K562 (cell line): ENCODE measurements around the gene ABCC10. TPM values are rescaled to one million over a fixed set of nuclear protein-coding genes. Genes with fewer than 3 reads are reported as not detected.

ENCODE experiments used
- ATAC-seq: fragments of 200-7000 bp; cut with Tn5 transposase; 3 replicates; pipeline ENCODE4 v1.9.1; 2020; ENCODE audit warnings: moderate library complexity
- BruUV-seq: library from RNA; stranded (reverse); fragments of 400-500 nt; replicated peaks from 2 replicates; lab custom pipeline; 2021; lab: Mats Ljungman, UMichigan
- CTCF ChIA-PET: fragments of 300-600 bp; formaldehyde crosslinking; extraction: SDS; loops from one replicate; lab custom pipeline; 2021; ENCODE audit warnings: low intra/inter-chr PET ratio; lab: Yijun Ruan, JAX
- POLR2A ChIA-PET: fragments of 300-600, 350-650 bp; sonication (Branson Sonifier 250); formaldehyde crosslinking; extraction: SDS; loops from one replicate; lab custom pipeline; 2021; ENCODE audit warnings: antibody characterized with exemption, inconsistent platforms; lab: Yijun Ruan, JAX
- DNase-seq, 4 experiments: peaks; one replicate each; pipeline versions ENCODE4 v3.0.0 to v3.0.0-alpha.2; 2011 to 2018; ENCODE audit warnings: low spot score in 3 of 4, mixed read lengths in 3 of 4; ENCODE audit errors: extremely low read depth in 1 of 4
- FAIRE-seq: peaks from 2 replicates; lab custom pipeline; 2011; peaks lifted over from hg19 to GRCh38; lab: Jason Lieb, UNC
- H2AFZ ChIP-seq: 2 replicates; pipeline ENCODE4 v1.6.0; 2011; ENCODE audit warnings: low read depth, low read length, control low read depth, inconsistent platforms
- H3K27ac ChIP-seq: fragments of 200-600 bp; 3 replicates; pipeline ENCODE4 v1.8.0; 2011; ENCODE audit warnings: low read depth, mild to moderate bottlenecking, control low read depth, inconsistent platforms, low read length, moderate library complexity, mixed read lengths; ENCODE audit errors: extremely low read depth
- H3K27me3 ChIP-seq, 2 experiments: fragments of 300-600 bp in 1 of 2; 2 replicates in 1 of 2; 3 replicates in 1 of 2; pipeline versions ENCODE4 v1.6.0 to v1.8.0; 2011; ENCODE audit warnings: inconsistent platforms in 2 of 2, low read length in 2 of 2, mild to moderate bottlenecking in 1 of 2, mixed read lengths in 1 of 2, moderate library complexity in 1 of 2; ENCODE audit not compliant: control insufficient read depth in 2 of 2, insufficient read depth in 2 of 2
- H3K36me3 ChIP-seq: fragments of 300-600 bp; 3 replicates; pipeline ENCODE4 v1.8.0; 2011; ENCODE audit warnings: mild to moderate bottlenecking, low read length, inconsistent platforms; ENCODE audit not compliant: control insufficient read depth, insufficient read depth
- H3K4me1 ChIP-seq, 2 experiments: fragments of 200-600 bp in 1 of 2; replicated peaks in 1 of 2; 2 replicates in 1 of 2; 3 replicates in 1 of 2; pipeline versions ENCODE4 v1.5.1 to v1.8.0; 2011; ENCODE audit warnings: inconsistent platforms in 2 of 2, low read length in 2 of 2, mild to moderate bottlenecking in 1 of 2, mixed read lengths in 1 of 2, moderate library complexity in 1 of 2; ENCODE audit not compliant: control insufficient read depth in 2 of 2, insufficient read depth in 2 of 2
- H3K4me2 ChIP-seq: 2 replicates; pipeline ENCODE4 v1.6.1; 2011; ENCODE audit warnings: low read length, control low read depth, inconsistent platforms, mixed read lengths; ENCODE audit not compliant: insufficient read depth
- H3K4me3 ChIP-seq: fragments of 200-600 bp; sonication (generic), shearing (Covaris generic); 2 replicates; pipeline ENCODE4 v1.5.1; 2016; ENCODE audit warnings: control low read depth, inconsistent platforms
- H3K79me2 ChIP-seq: fragments of 200-600 bp; 3 replicates; pipeline ENCODE4 v1.8.0; 2011; ENCODE audit warnings: low read length, inconsistent platforms; ENCODE audit not compliant: control insufficient read depth, insufficient read depth
- H3K9ac ChIP-seq, 2 experiments: 2 replicates each; pipeline versions ENCODE4 v1.6.0 to v1.6.1; 2011; ENCODE audit warnings: low read depth in 2 of 2, low read length in 2 of 2, control low read depth in 1 of 2, inconsistent platforms in 1 of 2, mild to moderate bottlenecking in 1 of 2, mixed read lengths in 1 of 2; ENCODE audit not compliant: insufficient read depth in 1 of 2
- H3K9me1 ChIP-seq: one replicate; pipeline ENCODE4 v1.6.0; 2011; ENCODE audit warnings: inconsistent platforms, mild to moderate bottlenecking, low read length, moderate library complexity; ENCODE audit not compliant: control insufficient read depth, insufficient read depth
- H3K9me3 ChIP-seq: replicated peaks from 2 replicates; pipeline ENCODE4 v1.5.1; 2011; ENCODE audit warnings: low read depth, low read length, inconsistent platforms; ENCODE audit not compliant: control insufficient read depth, insufficient read depth
- H4K20me1 ChIP-seq: replicated peaks from 2 replicates; pipeline ENCODE4 v1.6.1; 2011; ENCODE audit warnings: low read length, inconsistent platforms, mixed read lengths; ENCODE audit not compliant: control insufficient read depth, insufficient read depth
- ATF7 ChIP-seq: fragments of 450-650 bp; IDR thresholded peaks from 2 replicates; pipeline ENCODE4 v1.7.1; 2014; ENCODE audit warnings: mild to moderate bottlenecking, moderate library complexity
- CBX5 ChIP-seq: IDR thresholded peaks from 2 replicates; pipeline ENCODE4 v1.6.1; 2014; ENCODE audit warnings: low read depth, borderline replicate concordance
- CBX8 ChIP-seq: fragments of 200-600 bp; sonication (generic); IDR thresholded peaks from 2 replicates; pipeline ENCODE4 v1.6.1; 2012; ENCODE audit warnings: borderline replicate concordance, mixed run types, low read depth, mild to moderate bottlenecking, moderate library complexity, mixed read lengths, low read length, control low read depth, inconsistent platforms; ENCODE audit not compliant: poor library complexity, severe bottlenecking; ENCODE audit errors: extremely low read depth
- FOXA3 ChIP-seq, 2 experiments: fragments of 450-650 bp in 1 of 2; sonication (generic) in 1 of 2; formaldehyde crosslinking; IDR thresholded peaks in 1 of 2; conservative IDR thresholded peaks in 1 of 2; 2 replicates each; pipeline versions ENCODE4 v1.4.0 to v1.8.0; 2020 to 2022; ENCODE audit warnings: mild to moderate bottlenecking in 2 of 2, missing genetic modification reagents in 1 of 2
- MAX ChIP-seq: sonication (generic); formaldehyde crosslinking; IDR thresholded peaks from 2 replicates; pipeline ENCODE4 v1.9.0; 2022; ENCODE audit warnings: mild to moderate bottlenecking, missing genetic modification reagents
- PHB2 ChIP-seq: fragments of 450-650 bp; IDR thresholded peaks from 2 replicates; pipeline ENCODE4 v1.6.1; 2017; ENCODE audit warnings: low read depth
- TRIM28 ChIP-seq: fragments of 450-650 bp; IDR thresholded peaks from 2 replicates; pipeline ENCODE4 v1.6.1; 2017
- TSC22D4 ChIP-seq: fragments of 450-650 bp; IDR thresholded peaks from 2 replicates; pipeline ENCODE4 v1.6.1; 2016; ENCODE audit warnings: missing genetic modification characterization, missing biosample characterization, control low read depth
- ZBTB11 ChIP-seq, 3 experiments: fragments of 200-800 bp in 1 of 3; fragments of 250-450 bp in 1 of 3; fragments of 450-650 bp in 1 of 3; sonication (Bioruptor Pico) in 1 of 3; sonication (Bioruptor generic) in 1 of 3; formaldehyde crosslinking in 1 of 3; IDR thresholded peaks; 2 replicates each; pipeline versions ENCODE4 v1.6.1 to v1.8.0; 2016 to 2022; ENCODE audit warnings: mild to moderate bottlenecking in 2 of 3, missing genetic modification characterization in 2 of 3, missing compliant biosample characterization in 1 of 3, moderate library complexity in 1 of 3
- ZNF384 ChIP-seq: IDR thresholded peaks from 2 replicates; pipeline ENCODE4 v1.6.1; 2012; ENCODE audit warnings: low read depth, low read length, improper control_type of control experiment
- ZNF668 ChIP-seq: fragments of 250-450 bp; sonication (Bioruptor Pico); IDR thresholded peaks from 2 replicates; pipeline ENCODE4 v1.8.0; 2022; ENCODE audit warnings: mild to moderate bottlenecking, inconsistent platforms
- WGBS: fragments of 100-300 bp; shearing (Covaris generic); methylation state at CpG from one replicate; pipeline ENCODE4 v1.1.6; 2016; ENCODE audit warnings: low coverage, mixed read lengths; ENCODE audit not compliant: insufficient coverage; ENCODE audit errors: missing lambda C conversion rate; 5-methylcytosine and 5-hydroxymethylcytosine counted together
- in situ Hi-C: fragments of 300-500 bp; cut with MboI; formaldehyde crosslinking; loops from 4 replicates; pipeline ENCODE4 v1.15.0; 2018; ENCODE audit warnings: inconsistent platforms, mixed read lengths
- intact Hi-C: fragments of 100-400 bp; cut with micrococcal nuclease; formaldehyde crosslinking; loops from 2 replicates; pipeline ENCODE4 v1.14.2; 2022
- polyA plus RNA-seq, 8 experiments: library from polyadenylated mRNA; depleted of rRNA in 4 of 8; stranded (reverse) in 5 of 8; unstranded in 3 of 8; fragments of >200 nt; fragmentation: Nextera tagmentation in 2 of 8; fragmentation: Illumina TruSeq in 1 of 8; extraction: Ambion mirVana in 2 of 8; extraction: Trizol in 1 of 8; gene quantifications; 2 replicates each; pipeline versions ENCODE4 v1.2.1 to v1.2.3, GENCODE V29; 2011 to 2014; ENCODE audit warnings: inconsistent platforms in 1 of 8, missing spikeins in 1 of 8
- total RNA-seq, 7 experiments: library from RNA; depleted of rRNA in 6 of 7; stranded (reverse); fragments of >200 nt in 6 of 7; fragmentation: Illumina TruSeq in 2 of 7; extraction: Trizol in 2 of 7; gene quantifications; 2 replicates each; pipeline versions ENCODE4 v1.2.1 to v1.2.3, GENCODE V29; 2011 to 2021; ENCODE audit warnings: low replicate concordance in 1 of 7
- TF ChIP-seq, protein P1 (sequence below): fragments of 450-650 bp; IDR thresholded peaks from 2 replicates; pipeline ENCODE4 v1.6.1; 2016; ENCODE audit warnings: low read depth, mild to moderate bottlenecking, moderate library complexity

Gene ABCC10
- total and polyA plus RNA-seq, 9 of the 15 experiments (the other 6 are each of a cell fraction or from before 2014, with no cell fraction given) = 2.4 to 29.1 (median 13.7) TPM

- no peak for TF ChIP-seq ZBTB11 (CRISPR knock-in tag; IDR thresholded peaks at IDR 0.05)
- TF ChIP-seq ZNF384 = no peak
- TF ChIP-seq TSC22D4 (tag) = no peak
- no peak for TF ChIP-seq CBX5
- TF ChIP-seq, all 486 proteins: peak for 0
These were observed 32.2 kb downstream of the ABCC10 start (continued) for GRCh38 chr6:43459535-43459934.

DNA sequence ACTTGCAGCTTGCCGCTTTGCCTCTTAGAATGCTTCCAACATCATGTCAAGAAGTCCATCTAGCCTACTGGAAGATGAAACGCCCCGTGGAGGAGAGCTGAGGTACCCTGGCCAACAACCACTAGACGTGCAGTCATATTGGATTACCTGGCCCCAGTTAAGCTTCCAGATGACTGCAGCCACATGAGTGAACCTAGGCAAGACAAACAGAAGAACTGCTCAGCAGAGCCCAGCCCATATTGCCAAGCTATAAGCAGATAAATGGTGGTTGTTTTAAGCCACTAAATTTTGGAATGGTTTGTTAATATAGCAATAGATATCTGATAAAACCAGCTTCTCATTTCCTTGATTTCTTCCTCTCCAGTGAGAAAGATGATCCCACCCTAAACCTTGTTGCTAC lies 32.7 kb downstream of the ABCC10 start:
- no peaks in the 10 kb centered on the region for H3K9me1 ChIP-seq
- no peak overlapping the region for H3K9ac ChIP-seq
- no TSS peak for BruUV-seq
- H3K9me3 ChIP-seq = 0 out of 2 replicates have a peak, but pooled peaks cover 6% of the 10 kb centered on the region
- no peak overlapping the region for H3K4me2 ChIP-seq
- H2AFZ ChIP-seq = no peak overlapping the region
- intact Hi-C loops = no loop called here
- POLR2A ChIA-PET = interaction anchor here (0.5 to 1.5 kb wide), 7 partner anchors 9 to 240 kb away, joined by 3 to 4 read pairs (median 4); partner anchors contain the start of genes POLR1C and YIPF3
- WGBS = 2% methylated on average over 4 of the region's 4 CpGs
- ATAC-seq (no peak), FAIRE-seq (peak; percentile 40), DNase-seq (no peak)
- H3K27ac ChIP-seq = no peak overlapping the region
- H3K36me3 ChIP-seq = no peaks in the 10 kb centered on the region
- H3K79me2 ChIP-seq = no peaks in the 10 kb centered on the region
- H3K4me1 ChIP-seq = peaks cover 0 to 8% of the 10 kb centered on the region in 2 experiments; a peak in 3 of 5 replicates
- in situ Hi-C loops = no loop called here
- CTCF ChIA-PET = interaction anchor here (0.9 kb wide), 1 partner anchor 13 kb away, joined by 3 read pairs; no protein-coding TSS in a partner anchor
- no peaks in the 10 kb centered on the region for H4K20me1 ChIP-seq
- H3K4me3 ChIP-seq = no peak overlapping the region
- H3K27me3 ChIP-seq = peaks cover 11 to 15% of the 10 kb centered on the region in 2 experiments; a peak in 3 of 5 replicates
- TF ChIP-seq, protein P1, sequence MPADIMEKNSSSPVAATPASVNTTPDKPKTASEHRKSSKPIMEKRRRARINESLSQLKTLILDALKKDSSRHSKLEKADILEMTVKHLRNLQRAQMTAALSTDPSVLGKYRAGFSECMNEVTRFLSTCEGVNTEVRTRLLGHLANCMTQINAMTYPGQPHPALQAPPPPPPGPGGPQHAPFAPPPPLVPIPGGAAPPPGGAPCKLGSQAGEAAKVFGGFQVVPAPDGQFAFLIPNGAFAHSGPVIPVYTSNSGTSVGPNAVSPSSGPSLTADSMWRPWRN = no peak
- TF ChIP-seq CBX8 (no peak), MAX (CRISPR knock-in tag) (no peak), ATF7 (no peak), TRIM28 (no peak), FOXA3 (CRISPR knock-in tag; conservative IDR thresholded peaks at IDR 0.05 in 1 of 2, IDR thresholded peaks at IDR 0.05 in 1 of 2) (no peak), PHB2 (no peak), ZBTB11 (CRISPR knock-in tag; IDR thresholded peaks at IDR 0.05) (no peak), ZNF668 (no peak)
